Stimulated activated CD8-positive, alpha-beta memory T cell treated with anti-CD3 and anti-CD28 coated beads, Interleukin-15, amount 100 ng/mL, for 1 hour (primary cell): ENCODE results near the gene PBXIP1.

ENCODE experiments used
- DNase-seq: peaks from one replicate; pipeline ENCODE4 v3.0.0-alpha.2; 2020; ENCODE audit warnings: low read depth

PBXIP1 gene

DNA sequence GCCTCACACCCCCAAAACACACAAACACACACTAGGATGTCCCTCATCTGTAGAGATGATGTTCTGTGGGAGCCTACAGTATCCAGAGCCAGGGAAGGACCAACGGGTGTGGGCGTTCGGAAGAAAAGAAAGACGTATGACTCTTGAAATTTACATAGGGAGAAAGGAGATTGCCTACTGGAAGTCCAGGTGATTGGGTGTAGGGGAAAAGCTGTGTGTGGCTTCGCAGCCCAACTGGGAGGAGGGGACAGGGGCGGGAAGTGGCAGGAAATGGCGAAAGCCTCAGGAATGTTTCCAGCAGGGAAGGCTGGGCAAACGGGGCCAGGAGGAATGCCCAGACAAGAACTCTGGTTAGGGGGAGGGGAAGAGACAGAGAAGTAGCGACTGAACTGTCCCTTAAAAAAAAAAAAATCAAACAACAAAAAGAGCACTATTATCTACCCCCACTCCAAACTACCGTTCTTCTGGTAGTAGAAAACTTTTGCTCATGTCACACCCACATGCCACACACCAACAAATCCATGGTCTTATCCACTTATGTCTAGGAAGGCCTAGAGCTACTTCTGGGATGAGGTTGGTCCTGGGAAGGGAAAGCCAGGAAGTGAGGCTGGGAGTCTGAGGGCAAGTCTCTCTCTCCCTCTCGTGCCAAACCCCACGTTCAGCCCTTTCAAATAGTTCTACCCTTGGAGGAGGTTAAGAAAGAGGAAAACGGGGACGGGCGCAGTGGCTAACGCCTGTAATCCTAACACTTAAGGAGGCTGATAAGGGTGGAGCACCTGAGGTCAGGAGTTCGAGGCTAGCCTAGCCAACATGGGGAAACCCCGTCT lies 16.8 kb upstream of the PBXIP1 start:
- no peak for DNase-seq

- no peak for DNase-seq
Observed at GRCh38 chr1:154972213-154972516, 16.3 kb upstream of the PBXIP1 start.

GRCh38 chr1:154971341-154971998 lies 15.6 kb upstream of the PBXIP1 start:
- DNase-seq: no peak

GRCh38 chr1:154970631-154971340 lies 14.9 kb upstream of the PBXIP1 start, which contains the start of gene SHC1:
TSS of gene SHC1 (minus strand) at chr1:154970747. CDS start at chr1:154970526, 221 bp downstream.
- no peak for DNase-seq

DNA sequence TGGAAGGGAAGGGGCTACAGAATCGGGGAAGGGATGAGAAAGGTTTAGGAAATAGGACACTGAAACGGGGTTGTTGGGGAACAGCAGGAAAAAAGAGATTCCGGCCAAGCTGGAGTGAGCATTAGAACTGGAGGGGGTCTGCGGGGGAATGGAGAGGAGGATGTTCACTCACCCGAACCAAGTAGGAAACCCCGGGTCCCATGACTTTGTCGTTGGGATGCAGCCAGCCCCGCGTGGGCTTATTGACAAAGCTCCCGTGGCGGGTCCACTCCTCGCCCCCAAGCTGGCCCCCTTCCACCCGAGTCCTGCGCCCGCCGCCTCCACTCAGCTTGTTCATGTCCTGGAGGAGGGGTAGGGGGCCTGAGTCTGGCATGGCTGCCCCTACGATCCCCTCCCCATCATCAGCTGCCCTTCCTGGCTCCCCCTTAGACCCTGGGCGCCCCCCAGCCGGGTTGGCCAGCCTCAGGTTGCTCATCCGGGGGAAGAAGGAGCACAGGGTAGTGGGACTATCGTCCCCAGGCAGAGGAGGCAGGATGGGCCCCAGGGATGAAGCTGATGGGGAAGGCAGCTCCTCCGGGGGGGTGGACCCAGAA lies 14.1 kb upstream of the PBXIP1 start:
- no peak for DNase-seq

GRCh38 chr1:154969246-154969645 lies 13.3 kb upstream of the PBXIP1 start:
- no peak for DNase-seq

DNA sequence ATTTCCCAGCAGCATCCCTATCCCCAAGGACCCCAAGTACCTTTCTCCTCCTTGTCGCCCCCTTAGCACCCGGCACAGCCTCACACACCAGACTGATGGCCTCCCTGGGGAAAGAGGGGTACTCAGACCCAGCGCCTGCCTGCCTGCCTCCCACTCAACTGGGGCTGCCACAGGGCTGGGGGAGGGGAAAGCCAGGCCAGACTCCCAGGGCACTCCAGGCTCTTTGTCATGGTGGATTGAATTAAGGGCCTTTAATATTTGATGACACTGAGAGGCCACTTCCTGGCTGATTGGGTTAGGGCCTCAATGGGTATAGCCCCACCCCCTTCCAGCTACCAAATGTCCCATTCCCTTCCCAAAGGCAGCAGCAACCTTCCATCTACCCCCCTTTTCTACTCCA lies 12.8 kb upstream of the PBXIP1 start:
- DNase-seq: no peak

GRCh38 chr1:154967331-154967950 lies 11.5 kb upstream of the PBXIP1 start:
- DNase-seq: no peak

DNA sequence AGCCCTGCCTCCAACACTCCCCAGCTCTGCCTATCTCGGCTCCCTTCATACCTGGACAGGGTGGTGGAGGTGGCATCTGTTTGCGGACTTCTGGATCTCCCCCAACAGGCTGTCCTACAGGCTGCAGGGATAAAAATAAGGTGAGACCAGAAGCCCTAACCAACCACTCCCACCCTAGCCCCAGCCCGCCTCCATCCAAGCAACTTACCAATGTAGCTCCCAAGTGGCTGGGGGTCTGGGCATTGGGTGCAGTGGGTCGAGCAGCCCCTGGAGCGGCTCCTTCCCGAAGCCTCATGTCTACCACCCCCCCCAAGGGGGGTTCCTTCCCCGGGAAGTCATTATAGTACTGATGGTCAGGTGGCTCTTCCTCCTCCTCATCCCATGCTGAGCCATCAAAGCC lies 10.2 kb upstream of the PBXIP1 start:
- no peak for DNase-seq

DNA sequence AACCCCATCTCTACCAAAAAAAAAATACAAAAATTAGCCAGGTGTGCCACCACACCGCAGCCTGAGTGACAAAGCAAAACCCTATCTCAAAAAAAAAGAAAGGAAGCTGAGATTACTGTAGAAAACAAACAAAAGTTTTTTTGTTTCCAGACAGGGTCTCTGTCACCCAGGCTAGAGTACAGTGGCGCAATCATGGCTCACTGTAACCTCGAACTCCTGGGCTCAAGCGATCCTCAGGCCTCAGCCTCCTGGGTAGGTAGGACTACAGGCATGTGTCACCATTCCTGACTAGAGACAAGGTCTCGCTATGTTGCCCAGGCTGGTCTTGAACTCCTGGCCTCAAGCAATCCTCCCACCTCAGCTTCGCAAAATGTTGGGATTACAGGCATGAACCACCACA lies 8.5 kb upstream of the PBXIP1 start:
- DNase-seq: no peak

DNA sequence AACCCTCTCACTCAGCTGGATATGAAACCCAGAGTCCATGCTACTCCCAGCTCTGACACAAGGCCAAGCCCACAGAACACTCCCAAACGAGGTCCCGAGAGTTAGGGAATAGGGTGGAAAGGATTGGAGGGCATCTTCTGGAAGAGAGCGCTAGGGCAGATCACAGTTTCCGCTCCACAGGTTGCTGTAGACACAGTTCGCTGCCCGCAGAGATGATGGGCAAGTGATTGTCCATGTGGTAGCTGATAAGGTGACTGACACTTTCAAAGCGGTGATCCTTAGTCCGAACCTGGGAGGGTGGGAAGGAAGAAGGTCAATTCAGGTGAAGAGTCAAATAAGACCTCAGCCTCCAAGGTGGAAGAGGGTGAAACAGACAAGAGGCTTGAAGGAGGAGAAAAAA lies 7.7 kb upstream of the PBXIP1 start:
- no peak for DNase-seq

DNA sequence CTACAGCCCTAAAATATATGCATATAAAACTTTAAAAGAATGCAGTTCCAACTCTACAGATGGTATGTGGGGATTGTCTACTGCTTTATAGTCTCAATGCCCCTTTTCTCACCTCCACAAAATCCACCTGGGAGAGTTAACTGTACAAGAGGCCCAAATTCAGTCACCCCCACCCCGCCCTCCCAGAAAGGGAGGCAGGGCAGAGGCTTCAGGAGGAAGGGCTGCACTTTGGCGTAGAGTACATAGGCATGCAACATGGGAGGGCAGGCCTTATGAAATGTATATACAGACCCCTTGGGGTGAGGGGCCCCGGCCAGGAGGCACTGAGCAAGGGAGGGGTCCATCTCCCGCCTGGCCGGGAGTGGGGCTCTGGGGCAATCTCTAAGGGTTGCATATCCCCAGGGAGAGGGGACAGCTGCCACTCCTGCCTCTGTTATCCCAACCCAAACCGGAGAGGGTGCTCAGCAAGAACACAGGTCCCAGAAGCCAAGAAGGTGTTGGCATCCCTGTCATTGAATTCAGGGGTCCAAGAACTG lies 7.0 kb upstream of the PBXIP1 start:
- DNase-seq: no peak

- no peak for DNase-seq
Observed at GRCh38 chr1:154962156-154962749, 6.4 kb upstream of the PBXIP1 start.

- peak; percentile 44 for DNase-seq
Observed at GRCh38 chr1:154961207-154962155, 5.6 kb upstream of the PBXIP1 start, which contains the start of gene PYGO2. TSS of gene PYGO2 (minus strand) at chr1:154961782. CDS start at chr1:154961576, 206 bp downstream.

- DNase-seq: no peak
Observed at GRCh38 chr1:154960446-154961136, 4.7 kb upstream of the PBXIP1 start.

- DNase-seq: no peak
Observed at GRCh38 chr1:154959426-154959780, 3.5 kb upstream of the PBXIP1 start.

GRCh38 chr1:154958681-154959425 lies 3.0 kb upstream of the PBXIP1 start:
- DNase-seq: no peak

DNA sequence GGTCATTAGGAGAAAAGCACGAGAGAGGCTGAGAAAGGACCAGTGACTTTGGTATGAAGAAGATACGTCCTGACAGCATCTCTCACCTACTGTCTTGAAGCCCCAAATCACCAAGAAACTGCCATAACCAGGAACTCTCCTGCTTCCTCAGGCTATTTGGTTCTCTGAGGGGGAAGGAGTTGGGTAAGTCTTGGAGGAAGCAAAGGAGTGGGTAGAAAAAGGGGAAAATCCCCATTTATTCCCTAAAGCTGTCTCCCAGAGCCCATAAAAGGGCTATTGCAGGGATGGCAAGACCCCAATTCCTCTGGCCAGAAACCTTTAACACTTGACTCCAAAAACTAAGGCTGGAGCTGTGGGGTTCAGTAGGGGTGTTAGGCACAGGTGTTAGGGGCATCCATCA lies 2.1 kb upstream of the PBXIP1 start:
- DNase-seq: no peak

GRCh38 chr1:154957091-154957657 lies 1.3 kb upstream of the PBXIP1 start:
- DNase-seq: no peak
